Measurements from ENCODE around the gene SDK1.

SDK1 gene

DNA sequence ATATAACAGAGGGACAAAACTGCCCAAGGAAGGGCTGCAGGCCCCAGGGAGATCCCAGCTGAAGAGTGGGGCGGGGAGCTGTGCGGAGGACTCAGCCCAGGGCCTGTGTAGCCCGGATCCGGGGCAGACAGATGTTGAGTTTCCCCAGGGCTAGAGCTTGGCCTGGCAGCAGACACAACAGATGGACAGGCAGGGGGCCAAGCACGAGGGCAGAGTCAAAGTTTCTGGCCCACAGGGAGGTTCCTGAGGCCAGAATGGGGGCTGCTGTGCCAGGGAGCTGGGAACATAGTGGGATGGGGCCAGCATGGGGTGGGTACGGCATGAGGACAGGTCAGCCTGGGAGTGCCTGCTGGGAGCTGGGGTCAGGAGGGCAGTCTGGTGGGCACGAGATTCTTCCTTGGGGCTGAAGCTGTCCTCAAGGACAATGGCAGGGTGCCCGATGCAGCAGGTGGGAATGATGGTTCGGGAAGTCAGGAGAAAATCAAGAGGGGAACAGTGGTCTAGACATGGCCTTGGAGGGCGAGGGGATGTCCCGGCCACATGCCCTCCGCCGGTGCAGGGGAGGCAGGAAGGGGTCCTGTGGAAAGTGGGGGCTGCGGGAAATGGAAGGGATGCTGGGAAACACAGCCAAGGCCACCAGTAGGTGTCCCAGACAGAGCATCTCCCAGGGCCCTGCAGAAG lies 862.0 kb downstream of the SDK1 start:
- DNase-seq (ENCODE audit: extremely low read depth in 1 of 2, low read depth in 1 of 2), result no peak

DNA sequence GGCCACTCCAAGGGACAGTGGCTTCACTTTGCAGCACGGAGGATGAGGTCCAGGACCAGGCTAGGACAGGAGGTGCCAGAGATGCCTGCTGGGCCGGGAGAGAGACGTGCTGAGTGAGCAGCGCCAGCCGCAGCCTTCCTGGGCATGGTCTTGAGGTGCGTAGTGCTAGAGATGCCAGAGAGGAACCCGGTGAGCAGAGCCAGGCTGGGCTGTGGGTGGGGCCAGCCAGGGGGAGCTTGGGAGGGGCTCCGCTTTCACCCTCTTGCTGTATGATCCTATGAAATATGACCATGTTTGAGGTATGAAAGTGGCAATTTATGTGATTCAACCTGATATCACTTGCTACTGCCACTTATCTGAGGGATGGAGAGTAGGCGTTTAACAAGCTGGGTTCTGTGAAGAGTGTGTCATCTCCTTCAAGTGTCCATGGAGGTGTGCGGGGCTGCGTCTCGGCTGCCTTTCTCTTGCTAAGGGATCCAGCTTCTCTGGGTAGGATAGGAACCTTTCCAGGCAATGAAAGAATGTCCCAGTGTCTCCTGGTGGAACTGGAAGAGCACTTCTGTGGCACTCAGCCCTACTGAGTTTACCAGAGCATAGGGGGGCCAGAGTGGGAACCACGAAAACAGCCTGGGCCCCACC lies 862.6 kb downstream of the SDK1 start:
- no peak for DNase-seq (ENCODE audit: extremely low read depth in 1 of 2, low read depth in 1 of 2)

DNA sequence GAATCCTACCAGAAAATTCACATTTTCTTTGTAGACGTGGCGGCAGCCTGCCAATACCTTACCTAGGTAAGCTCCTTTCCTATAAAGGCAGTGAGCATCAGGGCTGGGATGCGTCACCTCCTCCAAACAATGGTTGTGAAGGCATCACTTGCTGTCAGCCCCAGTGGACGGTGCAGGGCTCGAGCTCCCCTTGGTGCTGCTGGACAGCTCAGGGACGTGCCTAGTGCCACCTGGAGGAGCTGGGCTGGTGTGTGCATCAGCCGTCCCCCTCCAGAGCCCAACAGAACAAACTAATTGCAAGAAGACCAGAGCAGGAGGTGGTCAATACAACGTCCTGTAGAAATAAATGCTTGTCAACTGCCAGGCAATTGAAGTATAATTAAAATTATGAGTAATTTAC lies 863.5 kb downstream of the SDK1 start:
- no peak for DNase-seq (ENCODE audit: extremely low read depth in 1 of 2, low read depth in 1 of 2)

DNA sequence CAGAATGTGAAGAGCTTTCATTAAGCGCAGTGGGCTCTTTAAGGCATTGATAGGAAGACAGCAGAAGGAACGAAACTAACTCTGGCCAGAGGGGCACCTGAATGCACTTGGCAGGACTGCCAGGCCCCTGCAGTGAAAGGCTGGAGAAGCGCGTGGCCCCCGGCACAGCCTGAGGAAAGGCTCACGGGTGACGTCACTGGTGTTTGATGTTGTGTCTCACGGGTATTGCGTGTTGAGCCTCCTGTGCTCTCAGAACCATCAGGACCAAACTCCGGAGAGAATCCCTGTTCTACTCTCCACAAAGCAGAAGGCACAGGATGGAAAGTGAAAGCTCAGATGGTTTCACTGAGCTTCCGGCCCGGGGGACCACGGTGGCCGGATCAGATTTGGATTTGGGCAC lies 865.3 kb downstream of the SDK1 start:
- DNase-seq (ENCODE audit: extremely low read depth in 1 of 2, low read depth in 1 of 2), result no peak

DNA sequence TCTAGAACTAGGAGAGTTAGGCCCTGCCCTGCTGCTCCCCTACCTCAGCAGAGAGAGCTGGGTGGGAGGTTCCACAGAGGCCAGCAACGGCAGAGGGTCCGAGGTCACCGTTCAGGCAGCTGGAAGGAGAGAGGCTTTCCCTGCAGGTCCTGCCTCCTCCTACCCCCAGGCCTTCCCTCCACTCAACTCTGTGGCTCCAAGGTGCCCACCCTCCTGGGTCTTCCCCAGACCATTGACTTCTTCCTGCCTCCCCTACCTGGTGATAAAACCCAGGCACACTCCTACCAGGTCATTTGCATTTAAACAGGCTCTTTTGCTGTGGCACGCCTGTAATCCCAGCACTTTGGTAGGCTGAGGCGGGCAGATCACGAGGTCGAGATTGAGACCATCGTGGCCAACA lies 865.8 kb downstream of the SDK1 start:
- no peak for DNase-seq (ENCODE audit: extremely low read depth in 1 of 2, low read depth in 1 of 2)

DNA sequence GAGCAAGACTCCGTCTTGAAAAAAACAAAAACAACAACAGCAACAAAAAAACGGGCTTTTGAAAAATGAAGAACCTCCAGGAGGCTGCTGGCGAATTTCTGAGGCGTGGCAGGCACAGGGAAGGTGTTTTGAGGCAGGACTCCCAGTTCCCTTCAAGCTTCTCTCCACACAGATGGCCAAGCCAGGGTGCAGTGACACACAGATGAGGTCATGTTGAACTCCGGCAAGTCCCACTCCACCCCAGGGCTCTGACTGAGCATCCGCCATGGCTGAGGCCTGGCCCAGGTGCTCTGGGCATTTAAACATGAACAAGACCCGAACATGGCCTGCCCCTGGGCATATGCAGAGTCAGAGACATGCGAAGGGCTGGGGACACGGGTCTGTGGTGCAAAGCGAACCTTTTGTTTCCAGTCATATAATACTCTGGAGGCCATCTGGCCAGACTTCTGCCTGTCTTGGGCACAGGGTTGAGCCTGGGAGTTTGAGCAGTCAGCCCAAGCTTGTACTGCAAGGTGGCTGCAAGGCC lies 866.4 kb downstream of the SDK1 start:
- no peak for DNase-seq (ENCODE audit: extremely low read depth in 1 of 2, low read depth in 1 of 2)

DNA sequence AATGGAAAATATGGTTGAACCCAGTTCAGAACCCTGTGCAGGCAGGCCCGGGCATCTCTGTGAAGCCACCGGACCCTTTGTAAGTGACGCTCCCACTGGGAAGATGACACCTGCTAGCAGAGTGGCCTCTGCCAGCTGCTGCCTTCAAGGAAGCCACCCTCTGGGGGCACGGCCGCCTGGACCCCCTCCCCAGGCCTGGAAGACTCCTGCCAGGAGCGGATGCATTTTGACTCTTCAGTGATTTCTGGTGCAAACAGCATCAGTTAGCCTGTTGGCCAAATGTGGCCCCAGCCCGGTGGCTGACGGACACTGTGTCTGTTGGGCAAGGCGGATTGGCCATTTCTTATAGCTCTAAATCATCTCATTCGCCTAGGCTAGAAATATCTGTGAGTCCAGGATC lies 867.0 kb downstream of the SDK1 start:
- DNase-seq (ENCODE audit: extremely low read depth in 1 of 2, low read depth in 1 of 2), result no peak

DNA sequence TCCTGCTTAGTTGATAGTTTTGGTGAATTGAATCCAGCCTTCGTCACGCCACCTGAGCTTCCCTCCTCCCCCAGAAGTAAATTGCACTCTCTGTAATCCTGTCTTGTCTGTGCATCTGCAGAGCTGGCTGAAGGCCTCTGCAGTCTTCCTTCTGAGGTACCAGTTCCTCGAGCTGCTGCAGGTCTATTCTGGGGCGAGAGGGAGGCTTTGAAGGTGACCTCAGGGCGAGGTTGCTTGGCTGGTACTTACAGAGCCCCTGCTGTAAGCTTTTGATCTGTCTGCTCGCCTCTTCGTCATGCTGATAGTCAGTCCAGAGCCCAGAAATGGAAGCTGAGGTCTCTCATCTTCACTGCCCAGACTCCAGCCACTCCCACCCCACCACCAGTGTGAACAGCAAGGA lies 867.5 kb downstream of the SDK1 start:
- no peak for DNase-seq (ENCODE audit: extremely low read depth in 1 of 2, low read depth in 1 of 2)

DNA sequence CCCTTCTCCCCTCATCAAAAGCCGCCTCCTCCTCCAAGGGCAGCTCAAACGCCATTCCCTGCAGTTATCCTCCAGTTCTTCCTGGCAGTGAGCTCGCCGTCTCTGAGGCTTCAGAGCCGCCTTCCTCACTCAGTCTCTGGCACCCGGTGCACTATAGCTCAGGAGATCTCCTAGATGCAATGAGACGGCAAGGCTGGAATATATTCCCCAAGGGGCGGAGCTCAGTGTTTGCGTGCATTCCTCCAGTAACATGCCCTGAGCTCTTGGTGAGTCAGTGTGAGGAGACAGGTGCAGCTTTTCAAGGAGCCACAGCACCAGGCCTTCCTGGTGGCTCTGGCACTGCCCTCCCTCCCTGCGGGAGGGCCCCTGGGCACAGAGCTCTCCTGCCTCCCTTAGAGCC lies 868.4 kb downstream of the SDK1 start:
- DNase-seq (ENCODE audit: extremely low read depth in 1 of 2, low read depth in 1 of 2), result no peak

DNA sequence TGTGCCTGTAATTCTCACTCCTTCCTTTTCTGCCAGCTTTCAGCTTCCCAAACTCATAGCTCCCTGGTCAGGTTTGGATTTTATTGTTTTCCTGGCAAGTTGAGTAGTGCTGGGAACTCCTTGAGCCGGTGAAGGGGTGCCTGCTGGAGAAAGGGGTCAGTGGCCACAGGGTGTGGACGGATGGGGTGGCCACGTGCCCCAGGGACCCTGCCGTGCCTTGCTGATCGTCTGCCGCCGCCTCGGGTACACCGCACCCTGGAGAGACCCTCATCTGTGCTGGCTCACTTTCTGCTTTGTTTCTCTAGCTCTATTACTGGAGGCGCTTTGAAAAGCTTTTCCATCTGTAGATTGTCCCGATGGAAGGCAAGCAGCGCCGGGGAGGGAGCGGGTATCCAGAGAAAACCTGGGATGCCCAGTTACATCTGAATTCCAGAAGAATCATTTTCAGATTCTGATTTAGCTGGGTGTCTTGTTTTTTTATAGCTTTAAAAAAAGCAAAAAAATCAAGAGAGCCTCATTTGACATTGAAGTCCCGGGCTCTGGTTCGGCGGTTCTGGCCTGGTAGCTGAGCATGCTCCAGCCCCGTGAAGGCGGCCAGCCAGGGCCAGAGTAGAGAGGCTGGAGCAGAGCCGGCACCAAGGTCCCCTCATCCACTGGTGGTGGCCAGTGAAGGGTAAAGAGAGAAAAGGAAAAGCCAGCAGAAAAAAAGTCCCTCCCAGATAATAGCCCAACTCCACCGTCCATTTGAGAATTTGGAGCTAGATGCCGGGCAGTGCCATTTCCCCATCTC lies 870.1 kb downstream of the SDK1 start:
- no peak for DNase-seq (ENCODE audit: extremely low read depth in 1 of 2, low read depth in 1 of 2)

DNA sequence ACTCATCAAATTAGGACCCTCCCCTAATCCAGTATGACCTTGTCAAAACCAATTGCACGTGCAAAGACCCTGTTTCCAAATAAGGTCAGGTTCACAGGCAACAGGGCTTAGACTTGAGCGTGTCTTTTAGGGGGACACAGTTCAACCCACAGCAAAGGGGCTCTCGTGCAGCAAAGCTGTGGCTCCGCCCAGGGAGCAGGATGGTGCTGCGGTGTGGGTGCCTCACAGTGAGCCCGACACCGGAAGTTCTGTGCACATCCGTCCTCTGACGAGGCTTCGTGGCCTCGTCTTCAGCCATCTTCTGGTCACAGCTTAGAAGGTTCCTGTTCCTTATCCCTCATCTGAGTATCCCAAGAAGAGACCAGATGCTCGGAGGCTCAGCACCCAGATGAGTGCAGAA lies 871.8 kb downstream of the SDK1 start:
- no peak for DNase-seq (ENCODE audit: extremely low read depth in 1 of 2, low read depth in 1 of 2)

DNA sequence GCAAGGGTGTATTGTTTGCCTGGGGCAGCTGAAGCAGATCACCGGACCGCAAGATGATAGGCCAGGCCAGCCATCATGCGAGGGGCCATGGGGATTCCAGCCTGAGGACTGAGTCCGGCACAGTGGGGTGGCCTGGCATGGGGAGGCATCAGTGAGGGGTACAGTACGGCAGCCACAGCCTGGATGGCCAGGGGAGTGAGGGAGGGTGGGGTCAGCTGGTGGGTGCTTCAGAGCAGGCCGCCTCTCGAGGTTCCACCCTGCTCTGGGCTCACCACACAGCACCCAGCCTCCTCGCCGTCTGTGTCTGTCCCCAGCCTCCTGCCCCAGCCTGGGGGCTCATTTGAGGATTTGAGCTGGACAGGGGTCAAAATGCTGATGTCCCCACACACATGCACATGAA lies 872.6 kb downstream of the SDK1 start:
- no peak for DNase-seq (ENCODE audit: extremely low read depth in 1 of 2, low read depth in 1 of 2)

DNA sequence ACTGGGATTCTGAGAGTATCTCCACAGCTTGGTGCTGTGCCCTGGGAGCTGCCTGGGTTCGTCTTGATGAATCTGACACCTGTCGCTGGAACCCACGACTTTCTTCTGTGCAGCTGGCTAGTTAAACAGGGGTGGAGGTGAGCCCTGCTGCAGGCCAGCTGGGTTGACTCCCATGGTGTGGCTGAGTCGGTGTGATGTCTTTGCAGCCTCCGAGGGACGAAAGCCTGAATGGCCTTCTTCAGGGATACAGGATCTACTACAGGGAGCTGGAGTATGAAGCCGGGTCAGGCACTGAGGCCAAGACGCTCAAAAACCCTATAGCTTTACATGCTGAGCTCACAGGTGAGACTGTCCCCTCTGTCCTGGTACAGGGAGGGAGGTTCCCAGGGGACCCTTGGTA lies 873.0 kb downstream of the SDK1 start:
- no peak for DNase-seq (ENCODE audit: extremely low read depth in 1 of 2, low read depth in 1 of 2)

DNA sequence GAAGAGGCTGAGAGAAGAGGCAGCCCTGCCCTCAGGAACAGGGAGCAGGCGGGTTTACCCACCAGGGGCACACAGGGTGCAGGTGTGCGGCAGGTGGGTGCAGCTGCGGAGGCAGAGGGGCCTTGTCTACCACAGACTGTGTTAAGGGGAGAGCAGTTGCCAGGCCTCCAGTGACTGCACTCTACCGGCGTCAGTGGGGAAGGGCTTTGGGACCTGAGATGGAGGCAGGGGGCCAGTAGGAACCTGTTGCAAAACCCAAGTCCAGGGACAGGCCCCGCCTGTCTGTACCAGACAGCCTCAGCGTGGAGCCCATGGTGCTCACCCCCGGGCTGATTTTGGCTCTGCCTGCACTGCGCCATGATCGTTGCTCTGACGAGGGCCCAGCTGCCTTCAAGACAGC lies 873.4 kb downstream of the SDK1 start:
- no peak for DNase-seq (ENCODE audit: extremely low read depth in 1 of 2, low read depth in 1 of 2)

DNA sequence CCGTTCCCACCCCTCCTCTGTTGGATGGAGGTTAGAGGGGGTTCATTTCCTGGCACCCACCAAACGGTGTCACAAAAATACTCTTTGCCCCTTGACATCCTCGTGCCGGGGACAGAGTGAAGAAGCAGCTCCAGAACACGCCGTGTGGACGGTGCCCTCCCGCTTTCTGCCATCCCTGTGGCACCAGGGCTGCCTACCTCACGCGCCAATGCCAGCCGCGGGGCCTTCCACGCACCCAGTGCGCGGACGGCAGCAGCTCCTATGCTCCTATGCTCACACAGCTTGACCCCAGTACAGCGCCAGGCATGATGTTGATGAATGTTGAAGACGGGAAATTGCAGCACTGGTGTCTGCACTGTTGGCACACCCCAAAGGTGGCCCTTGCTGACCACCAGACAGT lies 873.8 kb downstream of the SDK1 start:
- DNase-seq (ENCODE audit: extremely low read depth in 1 of 2, low read depth in 1 of 2), result no peak

DNA sequence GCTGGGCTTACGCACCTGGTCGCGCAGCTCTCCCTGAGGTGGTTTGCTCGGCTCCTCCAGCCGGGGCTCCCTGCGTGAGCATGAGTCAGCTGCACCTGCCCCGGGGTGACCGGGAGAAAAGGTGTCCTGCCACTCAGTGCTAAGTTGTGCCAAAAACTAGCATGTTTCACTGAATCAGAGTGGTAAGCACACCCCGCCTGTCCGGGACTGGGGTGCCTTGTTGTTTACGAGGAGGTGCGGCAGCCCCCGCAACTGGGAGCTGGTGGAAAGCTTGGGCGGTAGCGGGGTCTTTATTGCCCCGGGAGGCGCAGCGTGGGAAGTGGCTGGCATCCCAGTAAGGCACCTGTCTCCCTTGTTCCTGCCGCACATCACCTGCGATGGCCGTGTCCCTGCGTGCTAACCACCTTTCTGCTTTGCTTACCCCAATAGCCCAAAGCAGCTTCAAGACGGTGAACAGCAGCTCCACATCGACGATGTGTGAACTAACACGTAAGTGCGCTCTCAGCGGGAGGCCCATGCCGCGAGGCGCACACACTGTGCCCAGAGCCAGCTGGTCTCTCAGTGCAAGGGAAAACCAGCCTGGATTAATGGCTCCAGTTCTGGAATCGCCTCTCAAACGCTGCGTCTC lies 874.4 kb downstream of the SDK1 start:
- DNase-seq (ENCODE audit: extremely low read depth in 1 of 2, low read depth in 1 of 2), result no peak

DNA sequence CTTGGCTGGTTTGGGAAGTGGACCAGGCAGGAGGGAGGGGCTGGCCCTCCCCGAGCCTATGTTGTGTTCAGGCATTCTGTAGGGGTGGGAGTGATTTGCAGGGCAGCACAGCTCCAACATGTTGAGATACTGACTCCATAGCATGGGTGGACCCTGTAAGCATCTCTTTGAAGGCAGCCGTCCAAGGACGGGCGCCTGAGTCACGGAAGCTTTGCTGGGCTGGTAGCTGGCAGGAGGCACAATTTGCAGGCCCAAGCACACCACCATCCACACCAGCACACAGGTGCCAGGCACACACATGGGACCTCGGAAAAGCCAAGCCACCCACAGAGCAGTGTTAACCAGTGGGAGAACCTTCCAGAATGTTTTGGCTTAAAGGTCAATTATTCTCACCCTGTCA lies 875.9 kb downstream of the SDK1 start:
- no peak for DNase-seq (ENCODE audit: extremely low read depth in 1 of 2, low read depth in 1 of 2)

DNA sequence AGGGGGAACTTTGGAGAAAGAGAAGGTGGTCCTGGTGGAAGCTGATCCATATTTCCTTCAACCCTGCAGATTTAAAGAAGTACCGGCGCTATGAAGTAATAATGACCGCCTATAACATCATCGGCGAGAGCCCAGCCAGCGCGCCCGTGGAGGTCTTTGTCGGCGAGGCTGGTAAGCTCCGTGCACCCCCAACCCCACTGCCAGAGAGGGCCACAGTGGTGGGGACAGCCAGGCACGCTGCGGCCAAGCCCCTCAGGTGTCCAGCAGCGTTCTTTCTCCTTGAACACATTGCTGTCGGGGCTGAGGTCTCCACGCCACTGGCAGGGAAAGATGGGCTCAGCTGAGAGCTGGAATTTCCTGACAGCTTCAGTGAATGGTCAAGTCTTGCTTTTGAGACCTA lies 877.4 kb downstream of the SDK1 start:
- no peak for DNase-seq (ENCODE audit: extremely low read depth in 1 of 2, low read depth in 1 of 2)

DNA sequence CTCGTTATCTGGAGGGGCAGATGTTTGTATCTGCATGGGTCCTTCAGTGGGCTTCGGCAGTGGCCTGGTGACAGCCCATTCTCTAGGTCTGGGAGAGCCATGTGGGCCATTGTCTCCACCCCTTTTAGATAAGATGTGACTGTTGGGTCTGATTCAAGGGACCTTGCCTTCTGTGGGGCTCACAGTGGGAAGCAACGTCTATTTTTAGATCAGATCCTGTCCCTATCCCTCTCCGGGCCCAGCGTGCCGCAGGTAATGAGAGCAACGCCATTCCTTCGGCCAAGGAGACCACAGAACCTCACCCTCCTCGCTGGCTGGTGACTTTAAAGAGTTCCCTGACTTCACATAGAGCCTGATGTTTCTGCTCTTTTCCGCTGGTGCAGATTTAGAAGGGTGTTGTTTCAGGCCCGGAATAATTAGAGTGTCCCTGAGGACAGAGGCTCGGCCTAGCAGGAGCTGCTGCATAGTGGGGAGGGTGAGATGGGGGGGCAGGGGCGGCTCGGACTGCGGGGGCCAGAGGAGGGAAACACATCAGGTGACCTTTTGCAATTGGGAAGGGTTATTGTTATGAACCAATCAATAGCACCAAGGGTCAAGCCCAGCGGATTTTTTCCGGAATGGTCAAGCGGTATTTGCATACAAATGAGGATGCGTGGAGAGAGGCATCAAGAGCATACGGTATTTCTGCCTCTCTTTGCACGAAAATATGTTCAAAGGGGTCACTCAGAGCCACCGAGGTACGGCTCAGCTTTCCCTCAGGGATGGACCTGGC lies 878.0 kb downstream of the SDK1 start:
- no peak for DNase-seq (ENCODE audit: extremely low read depth in 1 of 2, low read depth in 1 of 2)

DNA sequence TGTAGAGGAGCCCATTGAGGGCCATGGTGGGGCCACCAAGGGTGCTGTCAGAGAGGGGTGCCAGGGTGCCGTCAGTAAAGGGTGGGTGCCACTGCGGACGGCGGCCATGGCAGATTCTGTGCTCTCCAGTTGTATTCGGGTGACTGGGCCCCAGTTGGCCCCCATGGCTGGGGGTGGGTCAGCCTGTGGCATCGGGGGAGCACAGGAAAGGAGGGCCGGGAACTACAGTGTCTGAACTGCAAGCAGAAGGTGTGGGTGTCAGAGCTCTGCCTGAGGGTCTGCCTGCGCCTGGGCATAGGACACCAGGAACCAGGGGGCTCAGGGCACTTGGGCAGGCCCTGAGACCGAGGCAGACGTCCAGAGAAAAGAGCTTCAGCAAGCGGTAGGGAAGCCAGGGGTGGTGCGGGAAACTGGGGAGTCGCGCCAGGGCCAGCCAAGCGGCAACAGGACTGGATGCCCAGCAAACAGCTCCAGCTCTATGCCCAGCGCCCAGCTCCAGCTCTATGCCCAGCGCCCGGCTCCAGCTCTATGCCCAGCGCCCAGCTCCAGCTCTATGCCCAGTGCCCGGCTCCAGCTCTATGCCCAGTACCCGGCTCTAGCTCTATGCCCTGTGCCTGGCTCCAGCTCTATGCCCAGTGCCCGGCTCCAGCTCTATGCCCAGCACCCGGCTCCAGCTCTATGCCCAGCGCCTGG lies 878.8 kb downstream of the SDK1 start:
- DNase-seq (ENCODE audit: extremely low read depth in 1 of 2, low read depth in 1 of 2), result no peak
